Measurements from ENCODE around the gene KRTAP10-6. TPM values are rescaled to one million over a fixed set of nuclear protein-coding genes. Genes with fewer than 3 reads are reported as not detected.

Gene KRTAP10-6
- total RNA-seq, 1 experiment from 2014 or later: not detected

- ATAC-seq (no peak), DNase-seq (ENCODE audit: low read depth, low spot score) (no peak)
- no peaks in the 10 kb centered on the region for H3K9me2 ChIP-seq (ENCODE audit: insufficient read depth)
- POLR2A ChIA-PET: no interaction called here
- H3K79me2 ChIP-seq (ENCODE audit: insufficient read depth, low read length): no peaks in the 10 kb centered on the region
- H3K27me3 ChIP-seq (ENCODE audit: insufficient read depth, low read length): peaks cover 4% of the 10 kb centered on the region; the same call in 1 of the 2 replicates
- CTCF ChIA-PET: no interaction called here
- H3K4me3 ChIP-seq (replicated peaks in 1 of 2; ENCODE audit: low read depth in 1 of 2, low read length in 2 of 2): no peak overlapping the region
- intact Hi-C loops (cut with micrococcal nuclease): no loop called here
- H4K20me1 ChIP-seq (ENCODE audit: insufficient read depth): no peaks in the 10 kb centered on the region
- no peaks in the 10 kb centered on the region for H3K4me1 ChIP-seq (ENCODE audit: control insufficient read depth in 1 of 2, insufficient read depth in 2 of 2, low read length in 2 of 2)
- no peak overlapping the region for H2AFZ ChIP-seq (ENCODE audit: low read depth, low read length, poor library complexity, severe bottlenecking)
- RAD21 ChIA-PET (ENCODE audit: low non-redundant PET in 1 of 2, low total read pairs in 2 of 2, uncharacterized antibody in 2 of 2, unreplicated experiment in 2 of 2): no interaction called here
- TF ChIP-seq ZNF274 (IDR thresholded peaks at IDR 0.05; ENCODE audit: low read depth, low read length) (no peak), ATF3 (IDR thresholded peaks at IDR 0.05) (no peak), SP1 (IDR thresholded peaks at IDR 0.05; ENCODE audit: low read depth) (no peak), CBX3 (IDR thresholded peaks at IDR 0.05; ENCODE audit: low read depth) (no peak), EGR1 (IDR thresholded peaks at IDR 0.05; ENCODE audit: low read depth) (no peak), SIN3A (IDR thresholded peaks at IDR 0.05; ENCODE audit: low read depth) (no peak), POLR2A (IDR thresholded peaks at IDR 0.05; ENCODE audit: borderline replicate concordance, extremely low read depth, insufficient read depth, insufficient read length) (no peak), EZH2 (IDR thresholded peaks at IDR 0.05) (no peak), MAX (IDR thresholded peaks at IDR 0.05) (no peak), FOSL1 (IDR thresholded peaks at IDR 0.05; ENCODE audit: low read depth) (no peak), POLR2AphosphoS5 (IDR thresholded peaks at IDR 0.05; ENCODE audit: low read depth, low read length) (no peak), CTCF (IDR thresholded peaks at IDR 0.05 in 2 of 3, conservative IDR thresholded peaks at IDR 0.05 in 1 of 3; ENCODE audit: borderline replicate concordance in 1 of 3, insufficient read depth in 1 of 3, low read depth in 2 of 3, low read length in 2 of 3) (no peak), YY1 (IDR thresholded peaks at IDR 0.05; ENCODE audit: extremely low read depth, insufficient replicate concordance, low read depth, low read length) (no peak), RAD21 (IDR thresholded peaks at IDR 0.05; ENCODE audit: low read depth) (no peak), EZH2phosphoT487 (IDR thresholded peaks at IDR 0.05; ENCODE audit: borderline replicate concordance) (no peak), TCF7L2 (IDR thresholded peaks at IDR 0.05; ENCODE audit: borderline replicate concordance, extremely low read depth, insufficient read depth, insufficient read length) (no peak), JUND (IDR thresholded peaks at IDR 0.05) (no peak), REST (IDR thresholded peaks at IDR 0.05; ENCODE audit: low read depth) (no peak)
- TF ChIP-seq, protein P1, sequence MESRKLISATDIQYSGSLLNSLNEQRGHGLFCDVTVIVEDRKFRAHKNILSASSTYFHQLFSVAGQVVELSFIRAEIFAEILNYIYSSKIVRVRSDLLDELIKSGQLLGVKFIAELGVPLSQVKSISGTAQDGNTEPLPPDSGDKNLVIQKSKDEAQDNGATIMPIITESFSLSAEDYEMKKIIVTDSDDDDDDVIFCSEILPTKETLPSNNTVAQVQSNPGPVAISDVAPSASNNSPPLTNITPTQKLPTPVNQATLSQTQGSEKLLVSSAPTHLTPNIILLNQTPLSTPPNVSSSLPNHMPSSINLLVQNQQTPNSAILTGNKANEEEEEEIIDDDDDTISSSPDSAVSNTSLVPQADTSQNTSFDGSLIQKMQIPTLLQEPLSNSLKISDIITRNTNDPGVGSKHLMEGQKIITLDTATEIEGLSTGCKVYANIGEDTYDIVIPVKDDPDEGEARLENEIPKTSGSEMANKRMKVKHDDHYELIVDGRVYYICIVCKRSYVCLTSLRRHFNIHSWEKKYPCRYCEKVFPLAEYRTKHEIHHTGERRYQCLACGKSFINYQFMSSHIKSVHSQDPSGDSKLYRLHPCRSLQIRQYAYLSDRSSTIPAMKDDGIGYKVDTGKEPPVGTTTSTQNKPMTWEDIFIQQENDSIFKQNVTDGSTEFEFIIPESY (IDR thresholded peaks at IDR 0.05; ENCODE audit: extremely low read depth, insufficient replicate concordance, low read length): no peak
- no peak overlapping the region for H3K27ac ChIP-seq (ENCODE audit: low read depth, low read length)
- no peak overlapping the region for H3K4me2 ChIP-seq (ENCODE audit: low read length)
- no peaks in the 10 kb centered on the region for H3K36me3 ChIP-seq (ENCODE audit: control insufficient read depth in 1 of 2, insufficient read depth in 2 of 2, low read length in 2 of 2)
- H3K9me3 ChIP-seq (ENCODE audit: control insufficient read depth in 1 of 2, insufficient read depth in 1 of 2, low read depth in 1 of 2, low read length in 2 of 2): peaks cover 3 to 5% of the 10 kb centered on the region in 2 experiments; a peak in 2 of 4 replicates
- no peak overlapping the region for H3K9ac ChIP-seq (ENCODE audit: low read length)
- no TSS peak for BruUV-seq (replicated peaks)
Observed at GRCh38 chr21:44609193-44609592, 16.9 kb upstream of the KRTAP10-6 start.

Data from HCT116 (cell line).